8988T (cell line): ENCODE data around the gene PIEZO1.

Source experiments
- DNase-seq: peaks from one replicate; pipeline ENCODE4 v3.0.0; 2011

Gene PIEZO1

GRCh38 chr16:88732961-88733294 lies 52.1 kb downstream of the PIEZO1 start:
- no peak for DNase-seq

- DNase-seq = no peak
Measured at GRCh38 chr16:88732172-88732960, 52.7 kb downstream of the PIEZO1 start.

- DNase-seq = no peak
Measured at GRCh38 chr16:88731699-88732098, 53.3 kb downstream of the PIEZO1 start.

GRCh38 chr16:88730632-88731607 lies 54.1 kb downstream of the PIEZO1 start:
- DNase-seq = no peak

GRCh38 chr16:88727871-88728270 lies 57.1 kb downstream of the PIEZO1 start:
- no peak for DNase-seq

- no peak for DNase-seq
Measured at GRCh38 chr16:88726981-88727380, 58.0 kb downstream of the PIEZO1 start.

- DNase-seq = no peak
Measured at GRCh38 chr16:88726408-88726749, 58.6 kb downstream of the PIEZO1 start.

GRCh38 chr16:88725609-88726407 lies 59.2 kb downstream of the PIEZO1 start:
- DNase-seq = no peak

- DNase-seq = no peak
Measured at GRCh38 chr16:88724855-88725555, 60.0 kb downstream of the PIEZO1 start.

GRCh38 chr16:88723911-88724310 lies 61.1 kb downstream of the PIEZO1 start:
- DNase-seq = no peak

- no peak for DNase-seq
Measured at GRCh38 chr16:88723507-88723887, 61.5 kb downstream of the PIEZO1 start.

GRCh38 chr16:88722784-88723506 lies 62.1 kb downstream of the PIEZO1 start:
- no peak for DNase-seq

GRCh38 chr16:88721815-88722755 lies 62.9 kb downstream of the PIEZO1 start:
- no peak for DNase-seq

GRCh38 chr16:88721236-88721635 lies 63.8 kb downstream of the PIEZO1 start:
- no peak for DNase-seq

GRCh38 chr16:88720396-88720970 lies 64.5 kb downstream of the PIEZO1 start:
- DNase-seq = no peak

GRCh38 chr16:88719933-88720296 lies 65.1 kb downstream of the PIEZO1 start:
- DNase-seq = no peak

GRCh38 chr16:88719267-88719932 lies 65.6 kb downstream of the PIEZO1 start:
- DNase-seq = no peak

- DNase-seq = no peak
Measured at GRCh38 chr16:88718178-88718577, 66.8 kb downstream of the PIEZO1 start.

GRCh38 chr16:88716601-88717001 lies 68.4 kb downstream of the PIEZO1 start:
- no peak for DNase-seq

GRCh38 chr16:88716201-88716600 lies 68.8 kb downstream of the PIEZO1 start:
- no peak for DNase-seq
